Neuronal stem cell (in vitro differentiated cells): ENCODE data around the gene PTPRT.

ENCODE experiments used
- DNase-seq: peaks from one replicate; pipeline ENCODE4 v3.0.0-alpha.2; 2013; ENCODE audit warnings: low spot score
- H2AFZ ChIP-seq: one replicate; pipeline ENCODE4 v1.6.1; 2013; ENCODE audit warnings: mild to moderate bottlenecking, low read length, inconsistent platforms
- H2AK5ac ChIP-seq: 2 replicates; pipeline ENCODE4 v1.6.1; 2013; ENCODE audit warnings: low read depth, mild to moderate bottlenecking, inconsistent platforms, low read length, moderate library complexity, mixed read lengths
- H2BK120ac ChIP-seq: 2 replicates; pipeline ENCODE4 v1.6.1; 2013; ENCODE audit warnings: low read depth, mild to moderate bottlenecking, inconsistent platforms, low read length, moderate library complexity, mixed read lengths
- H2BK12ac ChIP-seq: one replicate; pipeline ENCODE4 v1.6.1; 2013; ENCODE audit warnings: low read length, inconsistent platforms
- H2BK15ac ChIP-seq: 2 replicates; pipeline ENCODE4 v1.6.1; 2013; ENCODE audit warnings: mild to moderate bottlenecking, low read length, inconsistent platforms, mixed read lengths
- H2BK5ac ChIP-seq: one replicate; pipeline ENCODE4 v1.6.1; 2013; ENCODE audit warnings: inconsistent platforms, mild to moderate bottlenecking, low read length, moderate library complexity
- H3K14ac ChIP-seq: one replicate; pipeline ENCODE4 v1.6.1; 2013; ENCODE audit warnings: low read length, inconsistent platforms
- H3K18ac ChIP-seq: 2 replicates; pipeline ENCODE4 v1.6.1; 2013; ENCODE audit warnings: low read length, inconsistent platforms
- H3K23ac ChIP-seq: 2 replicates; pipeline ENCODE4 v1.6.1; 2013; ENCODE audit warnings: low read depth, mild to moderate bottlenecking, mixed read lengths, low read length, inconsistent platforms; ENCODE audit not compliant: poor library complexity
- H3K27ac ChIP-seq: replicated peaks from 3 replicates; pipeline ENCODE4 v1.5.1; 2013; ENCODE audit warnings: low read length, inconsistent platforms
- H3K27me3 ChIP-seq, 3 experiments: 2 replicates each; pipeline ENCODE4 v1.6.1; 2013; ENCODE audit warnings: low read length in 3 of 3, mild to moderate bottlenecking in 2 of 3, inconsistent platforms in 1 of 3, low read depth in 1 of 3, mixed read lengths in 1 of 3, moderate library complexity in 1 of 3; ENCODE audit not compliant: control insufficient read depth in 3 of 3, insufficient read depth in 3 of 3
- H3K36me3 ChIP-seq, 2 donors: replicated peaks in 1 of 2; 2 replicates each; pipeline ENCODE4 v1.6.1; 2013; ENCODE audit warnings: low read length in 2 of 2; ENCODE audit not compliant: control insufficient read depth in 2 of 2, insufficient read depth in 2 of 2
- H3K4ac ChIP-seq: 2 replicates; pipeline ENCODE4 v1.6.1; 2013; ENCODE audit warnings: inconsistent platforms, mild to moderate bottlenecking, low read length, moderate library complexity
- H3K4me1 ChIP-seq, 2 donors: 1 replicate in 1 of 2; 2 replicates in 1 of 2; pipeline ENCODE4 v1.6.1; 2013; ENCODE audit warnings: low read length in 2 of 2, low read depth in 1 of 2; ENCODE audit not compliant: control insufficient read depth in 2 of 2, insufficient read depth in 1 of 2
- H3K4me2 ChIP-seq: one replicate; pipeline ENCODE4 v1.6.1; 2013; ENCODE audit warnings: mild to moderate bottlenecking, low read length, inconsistent platforms; ENCODE audit not compliant: insufficient read depth, poor library complexity, severe bottlenecking
- H3K4me3 ChIP-seq, 2 donors: 2 replicates each; pipeline ENCODE4 v1.5.1; 2013; ENCODE audit warnings: low read length in 2 of 2, mild to moderate bottlenecking in 2 of 2, inconsistent platforms in 1 of 2, moderate library complexity in 1 of 2
- H3K79me1 ChIP-seq: one replicate; pipeline ENCODE4 v1.6.1; 2013; ENCODE audit warnings: low read depth, mild to moderate bottlenecking, inconsistent platforms, low read length, moderate library complexity
- H3K9ac ChIP-seq: one replicate; pipeline ENCODE4 v1.6.1; 2013; ENCODE audit warnings: mild to moderate bottlenecking, low read depth, low read length, inconsistent platforms; ENCODE audit not compliant: poor library complexity
- H3K9me3 ChIP-seq, 2 donors: replicated peaks in 1 of 2; 2 replicates each; pipeline versions ENCODE3 to v1.6.1; 2013; ENCODE audit warnings: low read length in 2 of 2, mild to moderate bottlenecking in 2 of 2, inconsistent platforms in 1 of 2, low read depth in 1 of 2, mixed read lengths in 1 of 2, moderate library complexity in 1 of 2; ENCODE audit not compliant: control insufficient read depth in 2 of 2, insufficient read depth in 1 of 2
- H4K8ac ChIP-seq: one replicate; pipeline ENCODE4 v1.6.1; 2013; ENCODE audit warnings: low read depth, mild to moderate bottlenecking, inconsistent platforms, low read length, moderate library complexity
- H4K91ac ChIP-seq: one replicate; pipeline ENCODE4 v1.6.1; 2013; ENCODE audit warnings: low read length, low read depth, mild to moderate bottlenecking, inconsistent platforms; ENCODE audit not compliant: poor library complexity
- WGBS, 2 donors: extraction: QIAGEN DNeasy Blood & Tissue Kit; methylation state at CpG; one replicate each; pipeline ENCODE4 v1.1.7; 2013; ENCODE audit warnings: missing lambda C conversion rate in 2 of 2, mixed read lengths in 1 of 2; ENCODE audit not compliant: insufficient read length in 2 of 2, insufficient replicate concordance in 1 of 2; ENCODE audit errors: extremely low coverage in 2 of 2; 5-methylcytosine and 5-hydroxymethylcytosine counted together

Gene PTPRT

GRCh38 chr20:43040427-43040826 is 149.3 kb downstream of the PTPRT start:
- no peaks in the 10 kb centered on the region for H3K79me1 ChIP-seq
- H2BK120ac ChIP-seq, result no peak overlapping the region
- H3K27ac ChIP-seq, result no peak overlapping the region
- no peaks in the 10 kb centered on the region for H3K27me3 ChIP-seq
- H2AK5ac ChIP-seq, result no peak overlapping the region
- no peak overlapping the region for H3K4ac ChIP-seq
- no peaks in the 10 kb centered on the region for H3K9me3 ChIP-seq
- no peak overlapping the region for H3K4me2 ChIP-seq
- H3K4me3 ChIP-seq, result no peak overlapping the region
- no peak overlapping the region for H4K91ac ChIP-seq
- H3K9ac ChIP-seq, result no peak overlapping the region
- DNase-seq, result peak; percentile 75
- no peak overlapping the region for H2BK12ac ChIP-seq
- H2BK5ac ChIP-seq, result no peak overlapping the region
- no peak overlapping the region for H3K18ac ChIP-seq
- WGBS, 2 donors, result no CpG with 5 or more reads among the region's 6 CpGs
- no peak overlapping the region for H2AFZ ChIP-seq
- no peak overlapping the region for H3K14ac ChIP-seq
- no peaks in the 10 kb centered on the region for H3K36me3 ChIP-seq
- no peak overlapping the region for H2BK15ac ChIP-seq
- no peak overlapping the region for H3K23ac ChIP-seq
- H4K8ac ChIP-seq, result no peak overlapping the region
- H3K4me1 ChIP-seq, result no peaks in the 10 kb centered on the region

DNA sequence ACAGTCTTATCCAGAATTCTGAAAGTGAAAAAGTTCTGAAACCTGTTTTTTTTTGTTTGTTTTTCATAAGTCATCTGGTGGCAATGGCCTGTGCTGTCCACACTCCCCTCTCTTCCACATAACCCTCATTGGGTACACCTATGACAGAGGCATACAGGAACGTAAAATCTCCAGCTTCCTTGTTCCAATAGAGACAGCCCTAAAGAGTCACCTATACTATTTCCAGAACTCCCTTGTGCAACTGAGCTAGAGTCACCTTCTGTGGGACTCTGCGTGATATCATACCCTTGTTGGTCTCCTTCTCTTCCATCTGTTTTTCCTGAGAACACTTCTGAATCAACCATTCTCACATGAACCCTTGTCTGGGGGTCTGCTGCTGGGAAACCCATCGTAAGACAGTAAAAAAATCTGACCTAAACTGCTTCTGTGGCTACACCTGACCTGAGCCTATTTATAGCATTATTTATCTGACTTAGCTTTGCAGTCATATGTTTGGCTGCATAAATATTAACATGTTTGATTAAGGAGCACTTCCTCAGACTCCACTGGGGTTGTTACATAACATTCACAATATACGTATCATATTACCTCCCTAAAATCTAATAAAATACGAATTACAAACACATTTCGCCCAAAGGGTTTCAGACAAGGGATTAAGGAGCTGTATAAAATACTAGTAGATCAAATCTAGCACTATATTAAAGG is 151.9 kb downstream of the PTPRT start:
- H3K79me1 ChIP-seq, result no peaks in the 10 kb centered on the region
- no peaks in the 10 kb centered on the region for H3K27me3 ChIP-seq
- H3K36me3 ChIP-seq, result no peaks in the 10 kb centered on the region
- no peak overlapping the region for H4K8ac ChIP-seq
- H3K23ac ChIP-seq, result no peak overlapping the region
- H3K9me3 ChIP-seq, result no peaks in the 10 kb centered on the region
- H3K4ac ChIP-seq, result no peak overlapping the region
- no peak overlapping the region for H3K4me3 ChIP-seq
- H3K14ac ChIP-seq, result no peak overlapping the region
- no peak overlapping the region for H2BK5ac ChIP-seq
- no peak overlapping the region for H2AK5ac ChIP-seq
- H2BK15ac ChIP-seq, result no peak overlapping the region
- H3K27ac ChIP-seq, result no peak overlapping the region
- no peak overlapping the region for H3K18ac ChIP-seq
- no peak overlapping the region for H3K9ac ChIP-seq
- H2BK120ac ChIP-seq, result no peak overlapping the region
- no peak overlapping the region for H3K4me2 ChIP-seq
- WGBS, 2 donors, result 100% methylated on average over 3 of the region's 6 CpGs; no CpG with 5 or more reads in 1 of the 2 donors
- no peak overlapping the region for H2AFZ ChIP-seq
- DNase-seq, result no peak
- H4K91ac ChIP-seq, result no peak overlapping the region
- no peaks in the 10 kb centered on the region for H3K4me1 ChIP-seq
- H2BK12ac ChIP-seq, result no peak overlapping the region

DNA sequence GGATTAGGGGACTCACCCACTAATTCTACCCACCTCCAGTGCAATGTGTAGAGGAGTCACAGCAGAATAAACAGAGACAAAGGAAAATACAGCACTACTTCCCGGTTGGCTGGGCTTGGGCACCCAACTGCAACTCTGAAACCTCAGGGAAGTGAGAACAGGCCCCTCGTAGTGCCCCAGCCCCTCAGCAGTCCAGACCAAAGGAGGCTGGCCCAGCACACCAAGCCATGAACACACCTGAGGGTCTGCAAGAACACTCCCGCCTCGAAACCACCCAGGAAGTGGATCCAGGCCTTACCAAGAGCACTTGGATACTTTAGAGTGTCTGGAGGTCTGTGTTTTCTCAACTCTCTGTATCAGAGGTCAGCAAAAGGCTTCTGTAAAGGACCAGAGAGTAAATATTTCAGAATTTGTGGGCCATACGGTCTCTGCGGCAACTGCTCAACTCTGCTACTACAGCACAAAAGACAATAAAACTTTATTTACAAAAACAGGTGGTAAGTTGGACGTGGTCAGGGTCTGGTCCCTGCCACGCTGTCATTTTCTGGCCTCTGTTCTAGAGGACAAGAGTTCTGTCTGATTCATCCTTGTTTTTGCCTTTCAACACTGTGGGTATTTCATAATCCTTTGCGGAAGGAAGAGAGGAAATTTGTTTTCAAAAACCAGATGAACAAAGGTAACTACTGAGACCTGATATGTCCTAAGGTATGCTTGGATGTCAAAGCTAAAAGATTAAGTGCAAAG is 154.6 kb downstream of the PTPRT start:
- Histone ChIP-seq H3K14ac (no peak overlapping the region), H3K36me3 (no peaks in the 10 kb centered on the region), H3K9me3 (no peaks in the 10 kb centered on the region), H3K4me3 (no peak overlapping the region), H3K9ac (no peak overlapping the region), H2BK12ac (no peak overlapping the region), H3K4ac (no peak overlapping the region), H2BK5ac (no peak overlapping the region), H3K4me2 (no peak overlapping the region), H2AFZ (no peak overlapping the region), H2AK5ac (no peak overlapping the region), H2BK15ac (no peak overlapping the region), H4K91ac (no peak overlapping the region), H3K23ac (no peak overlapping the region), H2BK120ac (no peak overlapping the region), H3K79me1 (no peaks in the 10 kb centered on the region), H3K4me1 (no peaks in the 10 kb centered on the region), H4K8ac (no peak overlapping the region), H3K27ac (no peak overlapping the region), H3K27me3 (no peaks in the 10 kb centered on the region), H3K18ac (no peak overlapping the region)
- no peak for DNase-seq
- WGBS, 2 donors, result no CpG with 5 or more reads among the region's 9 CpGs

- H3K4me2 ChIP-seq, result no peak overlapping the region
- H3K18ac ChIP-seq, result no peak overlapping the region
- H4K8ac ChIP-seq, result no peak overlapping the region
- H3K23ac ChIP-seq, result no peak overlapping the region
- H2AFZ ChIP-seq, result no peak overlapping the region
- H3K4ac ChIP-seq, result no peak overlapping the region
- no peak overlapping the region for H3K9ac ChIP-seq
- no peaks in the 10 kb centered on the region for H3K36me3 ChIP-seq
- H2BK15ac ChIP-seq, result no peak overlapping the region
- no peaks in the 10 kb centered on the region for H3K4me1 ChIP-seq
- H2AK5ac ChIP-seq, result no peak overlapping the region
- WGBS, 2 donors, result no CpG with 5 or more reads among the region's 3 CpGs
- H2BK12ac ChIP-seq, result no peak overlapping the region
- DNase-seq, result no peak
- H3K27me3 ChIP-seq, result no peaks in the 10 kb centered on the region
- H4K91ac ChIP-seq, result no peak overlapping the region
- H3K27ac ChIP-seq, result no peak overlapping the region
- H2BK5ac ChIP-seq, result no peak overlapping the region
- H3K14ac ChIP-seq, result no peak overlapping the region
- no peaks in the 10 kb centered on the region for H3K79me1 ChIP-seq
- no peak overlapping the region for H3K4me3 ChIP-seq
- no peak overlapping the region for H2BK120ac ChIP-seq
- no peaks in the 10 kb centered on the region for H3K9me3 ChIP-seq
Observed at GRCh38 chr20:43032459-43032858, 157.2 kb downstream of the PTPRT start.
